Measurements from ENCODE around the gene URAD.
A peak's percentile ranks its signal among the peaks of the same experiment; 100 is the strongest.

URAD gene

DNA sequence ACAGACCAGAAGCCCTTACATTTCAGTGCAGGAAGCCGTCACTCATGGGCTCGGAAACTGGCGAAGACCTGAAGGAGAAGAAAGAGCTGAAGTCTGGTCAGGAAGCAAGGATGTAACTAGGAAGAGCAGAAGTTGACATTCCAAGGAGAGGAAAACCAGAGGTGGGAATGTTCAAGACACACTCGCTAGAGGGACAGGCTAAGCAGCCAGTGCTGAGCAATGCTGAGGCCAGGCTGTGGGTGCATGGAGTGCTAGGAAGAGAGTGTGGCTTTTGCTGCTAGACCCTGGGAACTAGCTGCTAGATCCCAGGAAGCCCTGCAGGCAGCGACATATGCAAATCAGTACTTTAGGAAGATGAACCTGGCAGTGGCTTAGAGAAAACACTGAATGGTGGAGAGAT, 12.1 kb upstream of the URAD start:
- no peak overlapping the region for H3K4me3 ChIP-seq (replicated peaks; ENCODE audit: low read depth, low read length)
- DNase-seq (ENCODE audit: low read depth): no peak
- TF ChIP-seq, protein P1, sequence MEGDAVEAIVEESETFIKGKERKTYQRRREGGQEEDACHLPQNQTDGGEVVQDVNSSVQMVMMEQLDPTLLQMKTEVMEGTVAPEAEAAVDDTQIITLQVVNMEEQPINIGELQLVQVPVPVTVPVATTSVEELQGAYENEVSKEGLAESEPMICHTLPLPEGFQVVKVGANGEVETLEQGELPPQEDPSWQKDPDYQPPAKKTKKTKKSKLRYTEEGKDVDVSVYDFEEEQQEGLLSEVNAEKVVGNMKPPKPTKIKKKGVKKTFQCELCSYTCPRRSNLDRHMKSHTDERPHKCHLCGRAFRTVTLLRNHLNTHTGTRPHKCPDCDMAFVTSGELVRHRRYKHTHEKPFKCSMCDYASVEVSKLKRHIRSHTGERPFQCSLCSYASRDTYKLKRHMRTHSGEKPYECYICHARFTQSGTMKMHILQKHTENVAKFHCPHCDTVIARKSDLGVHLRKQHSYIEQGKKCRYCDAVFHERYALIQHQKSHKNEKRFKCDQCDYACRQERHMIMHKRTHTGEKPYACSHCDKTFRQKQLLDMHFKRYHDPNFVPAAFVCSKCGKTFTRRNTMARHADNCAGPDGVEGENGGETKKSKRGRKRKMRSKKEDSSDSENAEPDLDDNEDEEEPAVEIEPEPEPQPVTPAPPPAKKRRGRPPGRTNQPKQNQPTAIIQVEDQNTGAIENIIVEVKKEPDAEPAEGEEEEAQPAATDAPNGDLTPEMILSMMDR (IDR thresholded peaks at IDR 0.05; ENCODE audit: low read length, missing control alignments): no peak

GRCh38 chr13:27997904-27998522, 9.5 kb upstream of the URAD start:
- H3K4me3 ChIP-seq (replicated peaks; ENCODE audit: low read depth, low read length): no peak overlapping the region
- TF ChIP-seq, protein P1 (IDR thresholded peaks at IDR 0.05; ENCODE audit: low read length, missing control alignments): peak; percentile 48
- DNase-seq (ENCODE audit: low read depth): peak; percentile 43

DNA sequence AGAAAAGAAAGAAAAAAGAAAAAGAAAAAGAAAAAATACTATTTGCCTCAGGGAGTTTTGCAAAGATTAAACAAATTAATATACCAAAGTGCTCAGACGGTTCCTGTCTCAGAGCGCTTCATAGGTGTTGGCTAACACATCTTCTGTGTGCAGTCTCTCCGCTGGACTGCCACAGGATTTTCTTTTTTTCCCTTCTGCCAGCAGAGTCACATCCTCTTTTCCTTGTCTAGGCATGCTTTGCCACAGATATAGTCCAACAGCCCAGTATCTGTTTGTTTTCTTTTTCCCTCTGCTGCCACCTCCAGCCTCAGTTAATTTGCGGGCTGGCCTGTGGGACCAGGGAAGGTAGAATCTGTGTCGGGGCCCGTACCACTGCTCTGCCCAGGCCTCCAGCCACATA, 3.4 kb upstream of the URAD start:
- TF ChIP-seq, protein P1 (IDR thresholded peaks at IDR 0.05; ENCODE audit: low read length, missing control alignments): no peak
- no peak for DNase-seq (ENCODE audit: low read depth)
- H3K4me3 ChIP-seq (replicated peaks; ENCODE audit: low read depth, low read length): no peak overlapping the region

DNA sequence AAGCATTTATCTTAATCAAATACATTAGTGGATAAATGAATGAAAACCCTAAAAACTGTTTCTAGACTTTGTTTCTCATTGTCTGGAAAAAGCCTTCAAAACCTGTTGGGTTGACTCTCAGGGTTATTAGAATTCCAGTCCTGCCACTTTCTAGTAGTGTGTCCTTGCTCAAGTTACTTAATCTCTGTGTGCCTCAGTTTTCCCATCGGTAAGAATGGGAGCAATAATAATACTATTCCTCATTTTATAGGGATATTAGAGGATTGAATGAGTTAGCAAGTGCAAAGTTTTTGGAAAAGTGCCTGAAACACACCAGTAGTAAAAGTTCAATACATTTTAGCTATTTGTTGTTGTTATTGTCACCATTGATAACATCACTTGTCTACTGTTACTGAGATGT, 2.9 kb downstream of the URAD start:
- no peak overlapping the region for H3K4me3 ChIP-seq (replicated peaks; ENCODE audit: low read depth, low read length)
- TF ChIP-seq, protein P1 (IDR thresholded peaks at IDR 0.05; ENCODE audit: low read length, missing control alignments): no peak
- no peak for DNase-seq (ENCODE audit: low read depth)

GRCh38 chr13:27982361-27982760, 6.1 kb downstream of the URAD start:
- TF ChIP-seq, protein P1 (IDR thresholded peaks at IDR 0.05; ENCODE audit: low read length, missing control alignments): no peak
- H3K4me3 ChIP-seq (replicated peaks; ENCODE audit: low read depth, low read length): no peak overlapping the region
- no peak for DNase-seq (ENCODE audit: low read depth)

DNA sequence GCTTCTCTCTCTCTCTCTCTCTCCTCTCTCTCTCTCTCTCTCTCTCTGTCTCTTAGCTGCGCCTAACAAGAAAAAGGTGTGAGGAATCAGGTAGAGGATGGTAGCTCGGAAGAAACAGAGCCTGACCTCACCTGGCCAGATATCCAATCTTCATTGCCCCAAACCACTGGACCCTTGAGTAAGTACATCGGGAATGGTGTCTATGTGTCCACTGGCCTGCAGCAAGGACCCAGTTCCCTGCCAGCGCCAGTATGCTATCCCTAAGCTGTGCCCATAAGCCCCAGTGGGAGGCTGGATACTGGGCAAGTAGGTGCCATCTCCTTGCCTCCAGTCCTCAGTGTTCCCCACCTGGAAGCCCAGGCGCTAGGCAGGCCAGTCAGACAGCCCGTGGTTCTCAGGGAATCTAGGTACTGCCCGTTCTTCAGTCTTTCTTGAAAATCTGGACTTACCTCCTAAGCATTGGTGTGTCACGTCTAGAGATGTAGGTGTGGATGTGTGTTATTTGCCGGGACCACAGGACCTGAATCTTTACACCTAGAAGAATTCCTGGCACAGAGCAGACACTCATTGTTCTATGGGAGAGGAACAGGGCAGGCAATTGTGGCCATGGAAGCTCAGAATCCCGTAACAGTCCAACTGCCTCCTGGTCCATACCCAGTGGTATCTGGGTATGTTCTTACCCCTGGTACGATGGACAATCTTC, 7.3 kb downstream of the URAD start:
- H3K4me3 ChIP-seq (replicated peaks; ENCODE audit: low read depth, low read length): no peak overlapping the region
- DNase-seq (ENCODE audit: low read depth): no peak
- TF ChIP-seq, protein P1 (IDR thresholded peaks at IDR 0.05; ENCODE audit: low read length, missing control alignments): no peak
